Ishikawa (cell line): Measurements from ENCODE around the gene PP2D1.

ENCODE experiments used
- CEBPB ChIP-seq: IDR thresholded peaks from 2 replicates; pipeline ENCODE4 v1.6.1; 2012
- CREB1 ChIP-seq: IDR thresholded peaks from 2 replicates; pipeline ENCODE4 v1.6.1; 2012; ENCODE audit warnings: low read depth
- EP300 ChIP-seq: IDR thresholded peaks from 2 replicates; pipeline ENCODE4 v1.6.1; 2012; ENCODE audit warnings: borderline replicate concordance
- REST ChIP-seq: IDR thresholded peaks from 2 replicates; pipeline ENCODE4 v1.6.1; 2012; ENCODE audit warnings: low read depth, mild to moderate bottlenecking
- TCF12 ChIP-seq: IDR thresholded peaks from 2 replicates; pipeline ENCODE4 v1.6.1; 2012; ENCODE audit warnings: low read depth
- USF1 ChIP-seq: IDR thresholded peaks from 2 replicates; pipeline ENCODE4 v1.6.1; 2012
- YY1 ChIP-seq: IDR thresholded peaks from 2 replicates; pipeline ENCODE4 v1.6.1; 2012; ENCODE audit warnings: low read depth

- TF ChIP-seq EP300 (no peak), CEBPB (no peak), USF1 (no peak), REST (no peak), CREB1 (no peak), YY1 (no peak), TCF12 (no peak)
Observed at GRCh38 chr3:20051123-20051806, 39.2 kb upstream of the PP2D1 start.
